Measurements from ENCODE around the gene DHRSX. TPM values are rescaled to one million over a fixed set of nuclear protein-coding genes. Genes with fewer than 3 reads are reported as not detected.
"Not testable (repeated sequence)": the region's sequence is repeated elsewhere in the genome, so short reads cannot be mapped to it uniquely, and the experiment has no call there.

Gene DHRSX
- total and polyA plus RNA-seq, 2 donors (not counting 1 experiment from before 2014, with no cell fraction given): 18.8 to 39.0 TPM

GRCh38 chrX:2463973-2464676 is 36.7 kb downstream of the DHRSX start:
- Histone ChIP-seq H2AFZ (ENCODE audit: insufficient read depth, low read depth, low read length, poor library complexity, severe bottlenecking) (no peak overlapping the region), H3K9me3 (ENCODE audit: control extremely low read depth in 1 of 3, control insufficient read depth in 2 of 3, insufficient read depth in 1 of 3, low read length in 2 of 3) (no peaks in the 10 kb centered on the region), H3K4me1 (ENCODE audit: control insufficient read depth in 2 of 2, insufficient read depth in 2 of 2, low read length in 2 of 2) (no peaks in the 10 kb centered on the region), H3K27ac (ENCODE audit: low read length in 2 of 2) (no peak overlapping the region), H3K4me3 (ENCODE audit: control extremely low read depth in 1 of 5, extremely low read depth in 1 of 5, insufficient read depth in 1 of 5, low read depth in 2 of 5, low read length in 4 of 5) (no peak overlapping the region), H3K4me2 (replicated peaks; ENCODE audit: low read depth, low read length, poor library complexity, severe bottlenecking) (no peak overlapping the region), H3K9ac (ENCODE audit: low read length) (no peak overlapping the region), H4K20me1 (ENCODE audit: control insufficient read depth, insufficient read depth, low read length, poor library complexity, severe bottlenecking) (peaks cover 37% of the 10 kb centered on the region), H3K36me3 (replicated peaks in 1 of 2; ENCODE audit: control extremely low read depth in 1 of 2, control insufficient read depth in 1 of 2, extremely low read depth in 1 of 2, insufficient read depth in 2 of 2, low read length in 1 of 2) (no peaks in the 10 kb centered on the region), H3K79me2 (ENCODE audit: control insufficient read depth, insufficient read depth, low read length) (peaks cover 48% of the 10 kb centered on the region), H3K27me3 (replicated peaks in 1 of 4; ENCODE audit: control extremely low read depth in 1 of 4, control insufficient read depth in 3 of 4, insufficient read depth in 4 of 4, low read length in 3 of 4) (no peaks in the 10 kb centered on the region)
- no peak for ATAC-seq (ENCODE audit: low read depth)
- Mint-ChIP-seq H3K27me3 (no peaks in the 10 kb centered on the region), H3K9me3 (ENCODE audit: insufficient read depth) (no peaks in the 10 kb centered on the region), H3K4me1 (peaks cover 9% of the 10 kb centered on the region), H3K4me3 (no peak overlapping the region), H3K27ac (no peak overlapping the region)
- intact Hi-C loops (cut with micrococcal nuclease): no loop called here
- ChIA-PET POLR2A (no interaction called here), CTCF (no interaction called here)
- DNase-seq: no peak
- TF ChIP-seq CTCF (IDR thresholded peaks at IDR 0.05) (no peak), EZH2 (IDR thresholded peaks at IDR 0.05; ENCODE audit: borderline replicate concordance, insufficient read depth, low read depth, low read length, poor library complexity, severe bottlenecking) (no peak)
- 94% methylated on average over 30 of the region's 31 CpGs for WGBS (ENCODE audit: insufficient coverage)

GRCh38 chrX:2463481-2463880 is 37.3 kb downstream of the DHRSX start:
- H3K4me1 ChIP-seq (ENCODE audit: control insufficient read depth in 2 of 2, insufficient read depth in 2 of 2, low read length in 2 of 2); H2AFZ ChIP-seq (ENCODE audit: insufficient read depth, low read depth, low read length, poor library complexity, severe bottlenecking); H3K4me2 ChIP-seq (replicated peaks; ENCODE audit: low read depth, low read length, poor library complexity, severe bottlenecking); H3K9me3 ChIP-seq (ENCODE audit: control extremely low read depth in 1 of 3, control insufficient read depth in 2 of 3, insufficient read depth in 1 of 3, low read length in 2 of 3); POLR2A ChIA-PET; ATAC-seq (ENCODE audit: low read depth); H3K27me3 ChIP-seq (replicated peaks in 1 of 4; ENCODE audit: control extremely low read depth in 1 of 4, control insufficient read depth in 3 of 4, insufficient read depth in 4 of 4, low read length in 3 of 4); H3K4me3 Mint-ChIP-seq; H3K27me3 Mint-ChIP-seq; H3K9me3 Mint-ChIP-seq (ENCODE audit: insufficient read depth); H3K36me3 ChIP-seq (replicated peaks in 1 of 2; ENCODE audit: control extremely low read depth in 1 of 2, control insufficient read depth in 1 of 2, extremely low read depth in 1 of 2, insufficient read depth in 2 of 2, low read length in 1 of 2); CTCF ChIA-PET; H3K27ac ChIP-seq (ENCODE audit: low read length in 2 of 2); intact Hi-C loops (cut with micrococcal nuclease); H3K27ac Mint-ChIP-seq; H3K4me1 Mint-ChIP-seq; H3K4me3 ChIP-seq (ENCODE audit: control extremely low read depth in 1 of 5, extremely low read depth in 1 of 5, insufficient read depth in 1 of 5, low read depth in 2 of 5, low read length in 4 of 5); H3K9ac ChIP-seq (ENCODE audit: low read length); DNase-seq: not testable (repeated sequence)
- H3K79me2 ChIP-seq (ENCODE audit: control insufficient read depth, insufficient read depth, low read length): peaks cover 44% of the 10 kb centered on the region
- WGBS (ENCODE audit: insufficient coverage): 96% methylated on average over 9 of the region's 10 CpGs
- peaks cover 30% of the 10 kb centered on the region for H4K20me1 ChIP-seq (ENCODE audit: control insufficient read depth, insufficient read depth, low read length, poor library complexity, severe bottlenecking)
